ENCODE data around the gene GLIS2.
"Not testable (repeated sequence)": the region's sequence is repeated elsewhere in the genome, so short reads cannot be mapped to it uniquely, and the experiment has no call there.

GLIS2 gene

DNA sequence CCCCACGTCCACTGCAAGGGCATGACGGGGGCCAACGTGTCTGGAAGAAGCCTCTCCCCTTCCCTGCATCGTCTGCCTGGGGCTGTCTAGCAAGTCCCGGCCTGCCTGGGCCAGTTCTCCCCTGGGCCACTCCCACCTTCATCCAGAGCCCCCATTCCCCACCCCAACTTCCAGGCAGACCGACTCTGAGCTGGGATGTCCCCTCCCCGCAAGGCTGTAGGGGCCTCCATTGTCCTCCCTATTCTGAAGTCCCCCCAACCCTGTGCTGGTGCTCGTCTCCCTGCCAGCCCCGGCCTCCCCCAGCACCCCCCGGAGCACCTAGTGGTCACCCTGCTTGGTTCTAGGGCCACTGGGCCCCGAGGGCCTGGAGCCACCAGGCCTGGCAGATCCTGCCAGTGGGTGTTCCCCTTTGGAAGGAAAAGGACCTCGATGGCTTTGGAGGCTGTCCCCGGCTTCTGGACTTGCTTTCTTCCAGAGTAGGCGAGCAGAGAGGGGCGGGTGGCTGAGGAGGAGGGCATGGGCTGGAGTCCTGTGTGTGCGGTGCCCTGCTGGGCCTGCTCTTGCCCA, 4.8 kb downstream of the GLIS2 start:
- DNase-seq (ENCODE audit: low spot score) = no peak

DNA sequence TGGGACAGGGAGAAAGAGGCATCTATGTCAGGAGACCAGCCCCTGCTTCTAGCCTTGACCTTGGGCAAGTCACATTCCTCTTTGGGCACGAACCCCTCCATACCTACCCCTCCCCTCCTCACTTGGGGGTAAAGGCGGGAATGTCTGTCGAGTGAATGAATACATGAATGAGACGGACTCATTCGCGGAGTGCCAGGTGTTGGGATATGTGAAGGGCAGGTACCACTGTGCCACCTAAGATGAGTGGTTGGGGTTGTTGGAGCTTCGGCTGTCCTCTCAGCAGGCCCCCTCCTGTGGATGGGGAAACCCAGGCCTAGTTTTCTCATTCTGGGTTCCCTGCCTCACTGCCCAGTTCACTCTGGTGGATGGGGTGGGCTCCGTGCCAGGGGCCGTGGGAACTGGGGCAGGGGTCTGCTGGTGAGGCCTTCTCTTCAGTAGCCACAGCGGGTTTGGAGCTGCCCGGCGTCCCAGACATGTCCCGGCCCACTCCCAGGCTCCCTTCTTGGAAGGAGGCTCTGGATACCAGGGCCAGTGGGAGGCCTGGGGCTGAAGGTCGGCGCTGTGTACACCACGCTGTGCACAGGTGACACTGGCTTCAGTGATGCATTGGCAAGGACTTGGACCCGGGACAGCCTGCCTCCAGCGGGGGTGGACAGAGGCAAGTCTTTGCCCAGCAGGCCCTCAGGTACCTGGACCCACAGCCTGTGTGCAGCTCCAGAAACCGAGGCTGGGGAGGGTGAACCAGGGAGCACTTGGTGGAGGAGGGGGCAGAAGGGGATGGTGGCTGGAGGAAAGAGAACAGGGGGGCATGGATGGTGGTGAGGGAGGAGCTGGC, 5.6 kb downstream of the GLIS2 start:
- no peak for DNase-seq (ENCODE audit: low spot score)

DNA sequence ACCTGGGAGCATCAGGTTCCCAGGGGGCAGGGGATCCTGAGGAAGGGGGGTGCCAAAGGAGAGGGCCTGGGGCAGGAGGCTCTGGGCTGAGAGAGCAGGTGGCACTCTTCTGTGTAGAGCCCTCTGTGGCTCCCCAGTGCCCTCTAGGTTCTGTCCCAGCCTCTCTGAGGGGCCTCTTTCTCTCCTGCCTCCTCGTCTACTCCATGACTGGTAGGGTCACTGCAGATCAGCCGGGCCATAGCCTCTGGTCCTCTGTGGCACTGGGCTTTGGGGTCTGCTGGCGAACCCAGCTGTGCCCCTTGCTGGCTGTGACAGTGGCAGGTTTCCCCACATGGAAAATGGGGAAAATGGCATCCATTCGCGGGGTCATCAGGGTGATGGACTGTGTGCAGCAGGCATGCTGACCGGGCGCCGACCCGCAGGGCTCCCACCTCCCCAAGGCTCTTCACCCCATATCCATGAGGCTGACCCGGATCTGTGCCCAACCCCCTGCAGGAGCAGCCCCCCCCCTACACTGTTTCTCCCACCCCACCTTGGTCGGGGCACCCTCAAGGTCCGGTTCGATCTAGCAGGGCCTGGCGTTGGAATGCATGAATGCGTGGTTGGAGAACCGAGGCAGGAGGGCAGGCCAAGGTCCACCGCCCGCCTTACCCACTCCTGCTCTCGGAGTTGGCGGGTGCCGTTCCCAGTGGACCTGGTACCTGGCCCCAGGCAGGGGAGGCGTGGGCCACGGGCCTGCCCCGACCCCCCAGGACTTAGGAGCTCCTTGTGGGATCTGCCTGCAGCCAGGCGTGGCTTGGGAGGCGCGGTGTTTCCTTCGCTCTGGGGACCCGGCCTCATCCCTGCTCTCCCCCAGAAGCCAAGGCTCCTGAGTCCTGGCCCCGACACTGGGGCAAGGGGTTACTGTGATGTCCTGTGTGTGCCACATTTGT, 6.5 kb downstream of the GLIS2 start:
- DNase-seq (ENCODE audit: low spot score) = no peak

DNA sequence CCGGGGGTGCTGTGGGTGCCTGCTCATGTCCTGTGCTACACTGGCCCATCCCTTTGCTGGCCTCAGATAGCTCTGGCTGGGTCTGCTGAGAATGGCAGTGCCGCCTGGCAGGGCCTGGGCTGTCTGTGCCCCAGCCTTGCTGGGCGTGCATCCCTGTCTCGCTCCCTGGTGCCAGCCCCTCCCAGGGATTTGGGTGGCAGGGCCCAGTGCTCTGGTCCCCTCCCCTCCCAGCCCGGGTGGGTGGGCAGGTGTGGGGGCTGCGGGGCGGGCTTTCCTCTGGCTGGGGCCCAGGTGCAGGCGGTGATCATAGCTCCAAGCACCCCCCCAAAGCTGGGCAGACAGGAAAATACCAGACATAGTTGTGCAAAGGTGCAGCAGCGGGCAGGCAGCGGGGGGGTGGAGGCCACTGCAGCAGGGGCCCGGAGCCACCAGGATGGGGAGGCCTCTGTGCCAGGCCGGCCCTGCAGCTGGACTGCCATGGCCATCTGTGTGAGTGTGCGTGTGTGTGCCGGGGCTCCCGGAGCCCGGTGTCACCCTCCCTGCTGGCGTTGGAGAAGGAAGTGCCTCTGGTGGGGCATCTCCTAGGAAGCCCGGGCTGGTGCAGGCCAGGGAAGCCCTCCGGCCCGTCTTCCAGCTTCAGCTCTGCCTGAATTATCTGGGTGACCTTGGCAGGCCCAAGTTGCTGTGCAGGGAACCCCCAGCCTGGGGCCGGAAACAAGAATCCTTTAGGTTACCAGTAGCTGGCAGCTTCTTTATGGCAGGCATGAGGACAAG, 7.4 kb downstream of the GLIS2 start:
- DNase-seq (ENCODE audit: low spot score) = no peak

DNA sequence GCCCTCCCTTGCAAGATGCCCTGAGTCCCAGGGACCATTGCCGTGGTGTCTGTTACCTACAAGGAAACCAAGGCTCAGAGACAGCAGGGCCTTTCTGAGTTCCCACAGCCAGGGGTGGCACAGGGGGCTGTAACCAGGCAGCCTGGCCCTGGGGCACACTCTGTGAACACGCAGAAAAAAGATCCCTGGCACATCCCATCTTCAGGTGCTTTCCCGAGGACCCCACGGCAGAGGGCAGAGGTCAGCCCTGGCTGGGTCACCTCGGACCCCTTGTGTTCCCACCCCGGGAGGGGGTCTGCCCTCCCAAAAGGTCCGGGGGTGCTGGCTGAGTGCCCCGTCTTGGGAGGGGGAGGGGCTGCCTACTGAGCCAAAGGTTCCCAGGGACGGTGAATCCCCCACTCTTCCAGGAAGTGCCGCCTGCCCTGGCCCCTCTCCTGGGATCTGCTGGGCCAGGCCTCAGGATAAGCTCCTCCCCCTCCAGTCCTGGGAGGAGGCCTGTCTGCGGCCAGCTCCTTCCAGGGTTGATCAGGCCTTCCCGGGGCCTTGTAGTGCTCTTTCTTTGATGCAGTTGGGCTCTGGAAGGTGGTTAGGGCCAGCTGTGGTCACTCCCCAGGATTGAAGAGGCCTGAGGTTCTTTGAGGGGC, 8.1 kb downstream of the GLIS2 start:
- DNase-seq (ENCODE audit: low spot score) = no peak

DNA sequence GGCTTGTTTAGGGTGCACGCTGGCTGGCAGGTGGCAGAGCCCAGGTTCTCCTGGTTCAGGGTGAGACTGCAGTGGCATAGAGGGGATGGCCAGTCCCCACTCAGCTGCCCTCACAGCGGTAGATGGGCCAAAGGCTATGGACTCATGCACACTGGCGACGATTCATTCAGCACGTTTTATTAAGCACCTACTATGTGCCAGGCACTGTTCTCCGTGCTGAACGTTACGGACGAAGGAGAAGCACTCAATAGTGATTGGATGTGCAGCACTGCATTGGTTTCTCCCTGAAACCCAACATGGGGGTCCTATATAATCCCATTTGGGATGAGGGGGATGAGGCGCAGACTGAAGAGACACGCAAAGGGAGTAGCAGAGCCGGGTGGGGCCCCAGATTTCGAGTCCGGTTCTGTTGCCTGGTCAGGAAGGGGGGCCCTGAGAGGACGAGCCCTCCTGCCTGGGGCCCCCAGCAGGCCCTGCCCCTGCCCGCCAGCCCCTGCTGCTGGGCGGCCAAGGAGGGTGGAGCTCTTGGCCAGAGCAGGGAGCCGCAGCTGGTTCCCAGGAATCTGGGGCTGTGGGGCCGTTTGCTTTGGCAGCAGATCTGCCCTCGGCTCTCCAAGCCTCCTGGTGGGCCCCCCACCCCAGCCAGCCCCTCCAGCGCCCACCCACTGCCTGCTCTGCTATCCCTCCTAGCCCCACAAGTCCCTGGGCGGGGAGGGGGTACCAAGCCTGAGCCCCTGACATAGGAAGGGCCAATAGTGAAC, 8.8 kb downstream of the GLIS2 start:
- no peak for DNase-seq (ENCODE audit: low spot score)

DNA sequence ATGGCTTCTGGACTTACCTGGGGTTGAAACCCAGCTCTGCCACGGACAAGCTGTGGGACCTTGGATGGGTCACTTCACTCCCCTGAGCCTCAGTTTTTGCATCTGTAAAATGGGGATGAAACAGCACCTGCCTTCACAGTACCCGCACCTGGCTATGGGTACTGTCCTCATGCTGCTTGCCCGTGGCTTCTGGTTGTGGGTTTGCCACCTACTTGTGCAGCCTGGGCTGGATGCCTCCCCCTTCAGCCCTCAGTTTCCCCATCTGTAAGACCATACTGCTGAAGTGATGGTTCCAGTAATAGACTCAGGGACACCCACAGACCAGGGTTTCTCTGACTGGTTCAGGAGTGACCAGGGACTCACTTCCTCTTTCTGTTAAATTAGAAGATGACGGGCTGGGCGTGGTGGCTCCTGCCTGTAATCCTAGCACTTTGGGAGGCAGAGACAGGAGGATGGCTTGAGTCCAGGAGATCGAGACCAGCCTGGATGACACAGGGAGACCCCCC, 9.4 kb downstream of the GLIS2 start:
- DNase-seq (ENCODE audit: low spot score) = no peak

DNA sequence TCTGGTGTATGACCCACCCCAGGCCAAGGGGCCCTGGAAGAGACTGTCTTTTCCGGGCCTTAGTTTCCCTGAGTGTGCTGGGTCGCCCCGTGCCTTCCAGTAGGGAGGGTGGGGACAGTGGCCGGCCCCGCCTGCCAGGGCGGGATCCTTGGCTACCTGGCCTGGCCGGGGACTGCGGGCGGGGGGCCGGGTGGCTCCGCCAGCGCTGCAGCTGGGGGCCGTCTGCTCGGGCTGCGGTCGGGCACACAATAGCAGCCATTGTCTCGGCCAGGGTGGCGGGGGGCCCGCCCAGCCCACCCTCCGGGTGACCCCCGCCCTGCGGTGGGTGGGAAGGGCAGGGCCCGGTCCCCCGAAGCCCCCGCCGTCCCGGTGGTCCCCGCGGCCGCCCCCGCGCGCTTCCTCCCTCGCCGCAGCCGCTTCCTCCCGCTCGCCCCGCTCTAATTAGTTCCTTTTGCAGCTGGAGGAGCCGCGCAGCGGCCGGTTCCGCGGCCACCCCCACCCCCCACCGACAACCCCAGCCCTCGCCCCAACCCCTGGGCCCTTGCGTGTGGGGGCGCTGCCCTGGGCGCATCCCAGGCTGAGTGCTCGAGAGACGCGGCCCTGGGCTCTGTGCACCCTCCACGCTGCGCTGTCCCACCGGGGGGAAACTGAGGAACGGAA, 11.6 kb downstream of the GLIS2 start:
- no peak for DNase-seq (ENCODE audit: low spot score)

DNA sequence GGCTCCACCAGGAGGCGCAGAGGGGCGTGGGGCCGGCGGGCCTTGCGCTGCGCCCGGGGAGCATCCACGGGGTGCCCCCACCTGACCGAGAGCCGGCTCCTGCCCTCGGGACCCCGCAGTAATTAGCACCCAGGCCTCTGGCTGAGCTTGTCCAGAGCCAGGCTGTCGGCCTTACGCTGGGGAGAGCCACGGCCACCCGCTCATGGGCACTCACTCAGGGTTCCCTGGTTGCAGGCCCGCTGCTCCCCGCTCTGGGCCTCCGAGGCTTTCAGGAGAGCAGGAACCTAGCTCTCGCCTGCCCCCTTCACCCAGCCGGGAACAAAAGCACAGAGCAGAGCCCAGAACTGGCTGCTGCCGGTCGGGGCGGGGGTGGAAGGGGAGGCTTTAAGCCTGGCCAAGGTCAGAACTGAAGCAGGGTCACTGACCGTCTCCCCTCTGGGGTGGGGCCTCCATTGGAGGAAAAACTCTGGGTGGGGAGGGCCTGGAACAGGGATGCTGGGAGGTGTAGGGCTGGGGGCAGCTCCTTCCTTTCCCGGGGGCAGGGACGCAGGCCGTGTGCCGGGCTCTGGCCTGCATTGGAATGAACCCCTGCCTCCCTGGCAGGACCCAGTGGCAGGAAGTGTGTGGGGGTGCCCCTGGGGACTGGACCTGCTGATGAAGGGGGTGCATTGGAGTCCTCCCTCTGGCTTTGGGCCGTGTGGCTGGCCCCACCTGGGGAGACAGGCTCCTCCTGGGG, 12.3 kb downstream of the GLIS2 start:
- DNase-seq (ENCODE audit: low spot score) = no peak

DNA sequence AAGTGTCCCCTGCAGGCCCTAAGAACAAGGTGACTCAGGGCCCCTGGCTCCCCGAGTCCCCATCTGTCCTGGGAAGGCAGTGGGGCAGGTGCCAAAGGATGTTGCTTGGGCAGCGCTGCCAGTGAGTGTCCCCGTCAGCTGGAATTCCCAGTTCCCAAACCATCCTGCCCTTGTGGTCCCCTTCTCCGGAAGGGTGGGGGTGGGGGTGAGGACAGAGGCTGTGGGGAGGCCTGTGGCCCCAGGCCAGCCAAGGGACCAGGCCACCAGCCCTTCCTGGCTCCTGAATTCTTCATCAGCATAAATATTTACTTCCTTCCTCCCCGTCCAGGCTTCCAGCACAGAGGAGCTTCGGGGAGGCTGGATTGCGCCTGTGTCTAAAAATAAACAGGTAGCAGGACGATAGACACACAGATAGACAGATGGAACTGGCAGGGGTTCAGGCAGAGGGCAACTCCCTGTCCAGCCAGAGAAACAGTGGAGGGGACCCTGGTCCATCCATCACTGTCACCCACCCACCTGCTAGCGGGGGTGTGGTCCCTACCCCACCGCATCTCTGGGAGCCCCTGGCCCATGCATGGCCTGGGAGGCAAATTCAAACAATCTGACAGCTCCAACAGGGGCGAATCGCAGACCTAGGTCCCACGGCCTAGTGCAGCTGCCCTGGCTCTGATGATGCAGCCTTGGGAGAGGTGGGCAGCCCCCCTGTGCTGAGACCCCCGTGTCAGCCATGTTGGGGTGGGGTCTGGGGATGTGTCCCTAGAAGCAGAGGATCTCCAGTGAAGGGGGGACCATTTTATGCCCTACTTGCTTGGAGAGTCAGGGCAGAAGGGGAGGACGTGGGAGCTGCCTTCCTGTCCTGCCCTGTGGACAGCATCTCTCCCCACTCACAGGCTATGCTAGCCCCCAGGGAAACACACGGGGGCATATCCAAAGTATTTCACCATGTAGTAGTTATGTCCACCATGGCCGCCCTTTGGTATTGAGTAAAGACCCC, 13.2 kb downstream of the GLIS2 start:
- DNase-seq (ENCODE audit: low spot score) = no peak

DNA sequence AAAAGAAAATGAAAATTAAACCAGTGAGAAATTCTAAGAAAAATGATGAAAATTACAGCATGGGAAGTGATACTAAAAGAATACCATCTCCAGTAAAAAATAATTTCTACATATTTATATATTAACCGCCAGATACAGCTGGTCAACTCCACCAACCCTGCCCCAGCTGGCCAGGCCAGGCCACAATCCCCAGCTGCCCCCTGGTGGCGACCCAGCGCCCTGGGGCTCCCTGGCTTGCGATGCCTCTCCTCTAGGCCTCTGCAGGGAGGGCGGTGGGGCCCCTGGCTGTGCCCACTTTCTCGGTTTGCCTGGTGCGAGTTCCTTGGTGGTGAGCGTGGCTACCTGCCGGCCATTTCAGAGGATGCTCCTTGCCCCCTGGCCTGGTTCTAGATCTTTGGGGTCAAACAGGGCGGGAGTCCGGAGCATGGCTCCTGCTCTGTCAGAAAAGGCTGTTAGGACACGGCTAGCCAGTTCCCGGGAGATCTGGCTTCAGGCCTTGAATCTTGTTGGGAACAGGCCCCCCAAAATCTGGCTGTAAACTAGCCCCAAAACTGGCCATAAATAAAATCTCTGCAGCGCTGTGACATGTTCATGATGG, 14.5 kb downstream of the GLIS2 start:
- DNase-seq (ENCODE audit: low spot score) = peak; percentile 52

DNA sequence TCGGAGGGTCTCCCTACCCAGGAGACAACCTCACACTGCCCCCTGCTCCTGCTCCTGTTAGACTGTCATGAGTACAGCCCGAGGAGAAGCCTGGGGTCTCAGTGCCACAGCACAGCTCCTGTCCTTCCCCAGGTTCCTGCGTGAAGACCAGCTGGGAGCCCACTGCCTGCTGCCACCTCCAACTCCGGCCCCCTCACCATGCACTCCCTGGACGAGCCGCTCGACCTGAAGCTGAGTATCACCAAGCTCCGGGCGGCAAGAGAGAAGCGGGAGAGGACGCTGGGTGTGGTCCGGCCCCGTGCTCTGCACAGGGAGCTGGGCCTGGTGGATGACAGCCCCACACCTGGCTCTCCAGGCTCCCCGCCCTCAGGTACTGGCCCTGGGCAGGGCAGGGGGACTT, 16.2 kb downstream of the GLIS2 start:
- DNase-seq (ENCODE audit: low spot score) = no peak

DNA sequence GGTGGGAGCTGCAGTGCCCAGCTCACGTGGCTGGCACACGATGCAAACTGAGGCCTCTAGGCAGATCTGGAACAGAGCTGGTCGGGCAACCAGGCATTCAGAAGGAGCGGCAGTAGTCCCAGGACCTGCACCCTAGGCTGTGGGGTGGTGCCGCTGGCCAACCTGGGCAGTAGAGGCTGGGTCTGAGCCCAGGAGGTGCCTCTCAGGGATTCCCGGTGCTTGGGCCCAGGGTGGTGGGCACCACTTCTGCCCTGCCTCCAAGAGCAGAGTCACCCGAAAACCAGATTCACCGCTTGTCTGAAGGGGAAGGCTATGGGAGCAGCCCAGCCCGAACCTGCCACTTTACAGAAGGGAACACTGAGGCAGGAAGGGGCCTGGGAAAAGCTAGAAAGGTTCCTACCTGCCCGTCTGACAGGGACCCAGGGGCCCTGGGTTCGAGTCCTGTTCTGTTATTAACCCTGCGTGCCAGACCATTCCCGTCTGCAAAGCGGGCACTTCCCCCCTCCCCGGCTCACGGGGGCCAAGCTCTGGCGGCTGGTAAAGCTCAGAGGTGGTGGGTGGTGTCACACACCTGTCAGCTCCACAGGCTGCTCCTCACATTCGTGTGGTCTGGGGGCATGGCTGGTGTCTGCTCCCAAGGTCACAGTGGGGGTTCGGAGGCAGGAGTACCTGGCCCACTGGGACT, 16.9 kb downstream of the GLIS2 start:
- DNase-seq (ENCODE audit: low spot score) = no peak

DNA sequence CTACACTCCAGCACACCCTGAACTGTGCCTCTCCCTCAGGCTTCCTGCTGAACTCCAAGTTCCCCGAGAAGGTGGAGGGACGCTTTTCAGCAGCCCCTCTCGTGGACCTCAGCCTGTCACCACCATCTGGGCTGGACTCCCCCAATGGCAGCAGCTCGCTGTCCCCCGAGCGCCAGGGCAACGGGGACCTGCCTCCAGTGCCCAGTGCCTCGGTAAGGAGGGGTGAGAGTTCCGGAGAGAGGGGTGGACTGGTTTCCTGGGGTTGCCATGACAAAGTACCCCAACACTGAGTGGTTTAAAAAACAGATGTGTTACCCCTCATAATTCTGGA, 17.4 kb downstream of the GLIS2 start:
- no peak for DNase-seq (ENCODE audit: low spot score)

DNA sequence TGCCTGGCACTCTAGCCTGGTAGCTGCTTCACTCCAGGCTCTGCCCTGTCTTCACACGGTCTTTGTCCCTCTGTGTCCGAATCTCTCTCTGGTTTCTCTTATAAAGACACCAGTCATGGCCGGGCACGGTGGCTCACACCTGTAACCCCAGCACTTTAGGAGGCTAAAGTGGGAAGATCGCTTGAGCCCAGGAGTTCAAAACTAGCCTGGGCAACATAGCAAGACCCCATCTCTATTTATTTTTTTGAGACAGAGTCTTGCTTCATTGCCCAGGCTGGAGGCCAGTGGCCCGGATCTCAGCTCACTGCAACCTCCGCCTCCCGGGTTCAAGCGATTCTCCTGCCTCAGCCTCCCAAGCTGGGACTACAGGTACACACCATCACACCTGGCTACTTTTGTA, 17.8 kb downstream of the GLIS2 start:
- DNase-seq (ENCODE audit: low spot score) = not testable (repeated sequence)

DNA sequence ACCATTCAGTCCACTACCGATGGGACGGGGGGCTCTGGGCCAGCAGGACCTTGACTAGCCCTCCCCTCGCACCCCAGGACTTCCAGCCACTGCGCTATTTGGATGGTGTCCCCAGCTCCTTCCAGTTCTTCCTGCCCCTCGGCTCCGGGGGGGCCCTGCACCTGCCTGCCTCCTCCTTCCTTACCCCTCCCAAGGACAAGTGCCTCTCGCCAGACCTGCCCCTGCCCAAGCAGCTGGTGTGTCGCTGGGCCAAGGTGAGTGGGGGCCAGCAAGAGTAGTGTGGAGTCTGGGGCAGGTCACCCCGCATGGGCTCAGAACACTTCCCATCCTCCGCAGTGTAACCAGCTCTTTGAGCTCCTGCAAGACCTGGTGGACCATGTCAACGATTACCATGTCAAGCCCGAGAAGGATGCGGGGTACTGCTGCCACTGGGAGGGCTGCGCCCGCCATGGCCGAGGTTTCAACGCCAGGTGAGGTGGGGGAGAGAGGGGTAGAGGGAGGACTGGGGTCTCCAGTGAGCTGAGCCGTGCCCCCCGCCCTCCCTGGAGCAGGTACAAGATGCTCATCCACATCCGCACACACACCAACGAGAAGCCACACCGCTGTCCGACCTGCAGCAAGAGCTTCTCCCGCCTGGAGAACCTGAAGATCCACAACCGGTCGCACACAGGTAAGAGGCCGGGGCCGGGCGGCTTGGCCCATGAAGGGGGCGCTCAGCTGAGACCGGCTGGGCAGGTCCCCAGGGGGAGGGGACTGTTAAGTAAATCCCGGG, 19.0 kb downstream of the GLIS2 start:
- no peak for DNase-seq (ENCODE audit: low spot score)
